PFSK-1 (cell line): Measurements from ENCODE around the gene LTO1.

ENCODE experiments used
- FOXP2 ChIP-seq: optimal IDR thresholded peaks from 2 replicates; pipeline ENCODE3; 2011; ENCODE audit warnings: borderline replicate concordance, control low read depth, inconsistent platforms; ENCODE audit not compliant: insufficient read depth; ENCODE audit errors: extremely low read length, extremely low read depth
- POLR2AphosphoS5 ChIP-seq: IDR thresholded peaks from 2 replicates; pipeline ENCODE4 v1.6.1; 2012; ENCODE audit warnings: low read depth, mild to moderate bottlenecking, control low read depth, low read length, moderate library complexity
- REST ChIP-seq, 2 experiments: IDR thresholded peaks; 2 replicates each; pipeline versions ENCODE4 v1.6.1 to v1.8.0; 2011 to 2012; ENCODE audit warnings: low read depth in 2 of 2, low read length in 2 of 2, control low read depth in 1 of 2, inconsistent platforms in 1 of 2, mild to moderate bottlenecking in 1 of 2, moderate library complexity in 1 of 2; ENCODE audit not compliant: insufficient read depth in 1 of 2
- SIN3A ChIP-seq: IDR thresholded peaks from 2 replicates; pipeline ENCODE4 v1.6.1; 2012; ENCODE audit warnings: mild to moderate bottlenecking, low read length, moderate library complexity, borderline replicate concordance; ENCODE audit not compliant: insufficient read depth
- TAF1 ChIP-seq: IDR thresholded peaks from 2 replicates; pipeline ENCODE4 v1.6.1; 2012; ENCODE audit warnings: low read length, control low read depth, borderline replicate concordance; ENCODE audit not compliant: insufficient read depth

Gene LTO1

GRCh38 chr11:69663326-69663725 lies 11.8 kb downstream of the LTO1 start:
- TF ChIP-seq SIN3A (no peak), REST (IDR thresholded peaks at IDR 0.05; ENCODE audit: insufficient read depth in 1 of 2, low read depth in 2 of 2, low read length in 2 of 2) (no peak), POLR2AphosphoS5 (no peak), FOXP2 (no peak), TAF1 (no peak)

GRCh38 chr11:69662806-69663205 lies 12.3 kb downstream of the LTO1 start:
- TF ChIP-seq SIN3A (no peak), TAF1 (no peak), REST (IDR thresholded peaks at IDR 0.05; ENCODE audit: insufficient read depth in 1 of 2, low read depth in 2 of 2, low read length in 2 of 2) (no peak), POLR2AphosphoS5 (no peak), FOXP2 (no peak)

GRCh38 chr11:69662021-69662698 lies 13.0 kb downstream of the LTO1 start:
- no peak for TF ChIP-seq TAF1
- no peak for TF ChIP-seq REST (IDR thresholded peaks at IDR 0.05; ENCODE audit: insufficient read depth in 1 of 2, low read depth in 2 of 2, low read length in 2 of 2)
- no peak for TF ChIP-seq POLR2AphosphoS5

GRCh38 chr11:69661413-69661715 lies 13.8 kb downstream of the LTO1 start:
- TF ChIP-seq FOXP2: no peak
- TF ChIP-seq TAF1: no peak
- no peak for TF ChIP-seq POLR2AphosphoS5
- no peak for TF ChIP-seq SIN3A
- no peak for TF ChIP-seq REST (IDR thresholded peaks at IDR 0.05; ENCODE audit: insufficient read depth in 1 of 2, low read depth in 2 of 2, low read length in 2 of 2)

GRCh38 chr11:69660001-69660500 lies 15.1 kb downstream of the LTO1 start:
- TF ChIP-seq POLR2AphosphoS5 (no peak), TAF1 (no peak), SIN3A (no peak), REST (IDR thresholded peaks at IDR 0.05; ENCODE audit: insufficient read depth in 1 of 2, low read depth in 2 of 2, low read length in 2 of 2) (no peak), FOXP2 (no peak)
